HCT116 (cell line): ENCODE measurements around the gene SPATA25. TPM values are rescaled to one million over a fixed set of nuclear protein-coding genes. Genes with fewer than 3 reads are reported as not detected.

Source experiments
- ATAC-seq: fragments of 200-7000 bp; cut with Tn5 transposase; 2 replicates; pipeline ENCODE4 v1.9.1; 2020; ENCODE audit warnings: mild to moderate bottlenecking, moderate library complexity
- BruUV-seq: library from RNA; stranded (reverse); fragments of 400-500 nt; replicated peaks from 2 replicates; lab custom pipeline; 2021; lab: Mats Ljungman, UMichigan
- CTCF ChIA-PET: fragments of 300-600 bp; sonication (Branson Sonifier 250); formaldehyde crosslinking; loops from one replicate; lab custom pipeline; 2021; ENCODE audit warnings: antibody characterized with exemption; lab: Charles Lee
- POLR2A ChIA-PET: fragments of 300-600, 350-600 bp; sonication (Branson Sonifier 250); formaldehyde crosslinking; loops from one replicate; lab custom pipeline; 2021; ENCODE audit warnings: antibody characterized with exemption; lab: Charles Lee
- RAD21 ChIA-PET, 2 experiments: fragments of 300-600 bp; sonication (Branson Sonifier 250); formaldehyde crosslinking; loops; one replicate each; lab custom pipeline; 2023; ENCODE audit warnings: low total read pairs in 2 of 2; ENCODE audit not compliant: uncharacterized antibody in 2 of 2, unreplicated experiment in 2 of 2, low non-redundant PET in 1 of 2; lab: Charles Lee
- DNase-seq: peaks from one replicate; pipeline ENCODE4 v3.0.0-alpha.2; 2010; ENCODE audit warnings: low read depth, low spot score
- H2AFZ ChIP-seq: fragments of 200-600 bp; shearing (Covaris generic), sonication (generic); 2 replicates; pipeline ENCODE4 v1.6.1; 2017; ENCODE audit warnings: low read depth, mixed run types, mixed read lengths, antibody characterized with exemption, low read length; ENCODE audit not compliant: poor library complexity, severe bottlenecking
- H3K27ac ChIP-seq: 2 replicates; pipeline ENCODE4 v1.5.1; 2012; ENCODE audit warnings: low read depth, low read length
- H3K27me3 ChIP-seq: fragments of 200-600 bp; sonication (generic); 2 replicates; pipeline ENCODE4 v1.6.1; 2016; ENCODE audit warnings: mixed run types, low read length, mixed read lengths; ENCODE audit not compliant: insufficient read depth
- H3K36me3 ChIP-seq, 2 experiments: fragments of 200-500 bp in 1 of 2; fragments of 200-600 bp in 1 of 2; sonication (Bioruptor generic) in 1 of 2; sonication (generic) in 1 of 2; 2 replicates each; pipeline versions ENCODE4 v1.5.1 to v1.6.1; 2014 to 2016; ENCODE audit warnings: low read length in 2 of 2, inconsistent platforms in 1 of 2, mixed read lengths in 1 of 2, mixed run types in 1 of 2; ENCODE audit not compliant: insufficient read depth in 2 of 2, control insufficient read depth in 1 of 2
- H3K4me1 ChIP-seq, 2 experiments: fragments of 200-600 bp in 1 of 2; sonication (generic) in 1 of 2; 2 replicates each; pipeline versions ENCODE4 v1.5.1 to v1.6.1; 2012 to 2017; ENCODE audit warnings: low read length in 2 of 2, inconsistent platforms in 1 of 2, mild to moderate bottlenecking in 1 of 2, mixed read lengths in 1 of 2, mixed run types in 1 of 2, moderate library complexity in 1 of 2; ENCODE audit not compliant: insufficient read depth in 2 of 2, control insufficient read depth in 1 of 2
- H3K4me2 ChIP-seq: fragments of 200-600 bp; sonication (generic); 2 replicates; pipeline ENCODE4 v1.6.1; 2017; ENCODE audit warnings: mixed run types, low read length, mixed read lengths
- H3K4me3 ChIP-seq, 2 experiments: fragments of 200-600 bp in 1 of 2; sonication (generic) in 1 of 2; replicated peaks in 1 of 2; 2 replicates each; pipeline ENCODE4 v1.5.1; 2011 to 2016; ENCODE audit warnings: low read length in 2 of 2, control low read depth in 1 of 2, low read depth in 1 of 2, mild to moderate bottlenecking in 1 of 2, mixed read lengths in 1 of 2, mixed run types in 1 of 2
- H3K79me2 ChIP-seq: fragments of 200-600 bp; sonication (generic); 2 replicates; pipeline ENCODE4 v1.6.1; 2017; ENCODE audit warnings: mild to moderate bottlenecking, mixed run types, low read length, moderate library complexity, mixed read lengths; ENCODE audit not compliant: insufficient read depth
- H3K9ac ChIP-seq: fragments of 200-600 bp; sonication (generic); 2 replicates; pipeline ENCODE4 v1.6.1; 2016; ENCODE audit warnings: low read length, mixed read lengths
- H3K9me2 ChIP-seq: fragments of 200-600 bp; sonication (generic), shearing (Covaris generic); 2 replicates; pipeline ENCODE4 v1.6.1; 2017; ENCODE audit warnings: mixed run types, mild to moderate bottlenecking, moderate library complexity; ENCODE audit not compliant: insufficient read depth
- H3K9me3 ChIP-seq, 2 experiments: fragments of 200-500 bp in 1 of 2; fragments of 200-600 bp in 1 of 2; sonication (Bioruptor generic) in 1 of 2; sonication (generic) in 1 of 2; 2 replicates each; pipeline ENCODE4 v1.6.1; 2014 to 2017; ENCODE audit warnings: low read length in 2 of 2, mixed read lengths in 2 of 2, inconsistent platforms in 1 of 2, low read depth in 1 of 2, mild to moderate bottlenecking in 1 of 2, mixed run types in 1 of 2, moderate library complexity in 1 of 2; ENCODE audit not compliant: control insufficient read depth in 1 of 2, insufficient read depth in 1 of 2
- H4K20me1 ChIP-seq: fragments of 200-600 bp; sonication (generic), shearing (Covaris generic); 2 replicates; pipeline ENCODE4 v1.6.1; 2017; ENCODE audit warnings: mixed run types, mild to moderate bottlenecking, moderate library complexity; ENCODE audit not compliant: insufficient read depth
- CBX3 ChIP-seq: IDR thresholded peaks from 2 replicates; pipeline ENCODE4 v1.6.1; 2012; ENCODE audit warnings: low read depth
- CEBPB ChIP-seq: IDR thresholded peaks from 2 replicates; pipeline ENCODE4 v1.6.1; 2012; ENCODE audit warnings: low read depth
- EGR1 ChIP-seq: IDR thresholded peaks from 2 replicates; pipeline ENCODE4 v1.6.1; 2012; ENCODE audit warnings: low read depth
- ELF1 ChIP-seq: IDR thresholded peaks from 2 replicates; pipeline ENCODE4 v1.6.1; 2012; ENCODE audit warnings: low read depth, borderline replicate concordance
- EZH2 ChIP-seq: fragments of 200-600 bp; sonication (generic); IDR thresholded peaks from 2 replicates; pipeline ENCODE4 v1.6.1; 2017; ENCODE audit warnings: antibody characterized with exemption, mixed run types
- FOSL1 ChIP-seq: IDR thresholded peaks from 2 replicates; pipeline ENCODE4 v1.6.1; 2012; ENCODE audit warnings: low read depth
- MAX ChIP-seq: IDR thresholded peaks from 2 replicates; pipeline ENCODE4 v1.6.1; 2012
- POLR2A ChIP-seq: IDR thresholded peaks from 2 replicates; pipeline ENCODE4 v1.7.0; 2011; ENCODE audit warnings: borderline replicate concordance; ENCODE audit not compliant: insufficient read depth, insufficient read length; ENCODE audit errors: extremely low read depth
- POLR2AphosphoS5 ChIP-seq: IDR thresholded peaks from 2 replicates; pipeline ENCODE4 v1.6.1; 2011; ENCODE audit warnings: mild to moderate bottlenecking, low read depth, low read length, moderate library complexity
- RAD21 ChIP-seq: IDR thresholded peaks from 2 replicates; pipeline ENCODE4 v1.6.1; 2012; ENCODE audit warnings: low read depth, mild to moderate bottlenecking
- SIN3A ChIP-seq: IDR thresholded peaks from 2 replicates; pipeline ENCODE4 v1.6.1; 2012; ENCODE audit warnings: low read depth
- TCF7L2 ChIP-seq: IDR thresholded peaks from 2 replicates; pipeline ENCODE4 v1.7.0; 2011; ENCODE audit warnings: borderline replicate concordance, inconsistent platforms; ENCODE audit not compliant: insufficient read depth, insufficient read length; ENCODE audit errors: extremely low read depth
- YY1 ChIP-seq: IDR thresholded peaks from 2 replicates; pipeline ENCODE4 v1.6.1; 2011; ENCODE audit warnings: low read length, low read depth, moderate library complexity, mild to moderate bottlenecking; ENCODE audit not compliant: insufficient replicate concordance; ENCODE audit errors: extremely low read depth
- ZBTB33 ChIP-seq: IDR thresholded peaks from 2 replicates; pipeline ENCODE4 v1.6.1; 2011; ENCODE audit warnings: mild to moderate bottlenecking, low read length, moderate library complexity; ENCODE audit not compliant: insufficient replicate concordance; ENCODE audit errors: extremely low read depth
- ZNF274 ChIP-seq: fragments of 200-500 bp; sonication (Bioruptor generic); IDR thresholded peaks from 2 replicates; pipeline ENCODE4 v1.6.1; 2014; ENCODE audit warnings: mild to moderate bottlenecking, low read depth, low read length, inconsistent platforms
- intact Hi-C: fragments of 100-400 bp; cut with micrococcal nuclease; formaldehyde crosslinking; loops from 2 replicates; pipeline ENCODE4 v1.10.0; 2022
- total RNA-seq: library from RNA; stranded (reverse); gene quantifications from one replicate; pipeline ENCODE4 v1.2.1, GENCODE V29; 2021; ENCODE audit not compliant: unreplicated experiment

The SPATA25 gene
- total RNA-seq, 1 experiment from 2014 or later, result 0.42 TPM

DNA sequence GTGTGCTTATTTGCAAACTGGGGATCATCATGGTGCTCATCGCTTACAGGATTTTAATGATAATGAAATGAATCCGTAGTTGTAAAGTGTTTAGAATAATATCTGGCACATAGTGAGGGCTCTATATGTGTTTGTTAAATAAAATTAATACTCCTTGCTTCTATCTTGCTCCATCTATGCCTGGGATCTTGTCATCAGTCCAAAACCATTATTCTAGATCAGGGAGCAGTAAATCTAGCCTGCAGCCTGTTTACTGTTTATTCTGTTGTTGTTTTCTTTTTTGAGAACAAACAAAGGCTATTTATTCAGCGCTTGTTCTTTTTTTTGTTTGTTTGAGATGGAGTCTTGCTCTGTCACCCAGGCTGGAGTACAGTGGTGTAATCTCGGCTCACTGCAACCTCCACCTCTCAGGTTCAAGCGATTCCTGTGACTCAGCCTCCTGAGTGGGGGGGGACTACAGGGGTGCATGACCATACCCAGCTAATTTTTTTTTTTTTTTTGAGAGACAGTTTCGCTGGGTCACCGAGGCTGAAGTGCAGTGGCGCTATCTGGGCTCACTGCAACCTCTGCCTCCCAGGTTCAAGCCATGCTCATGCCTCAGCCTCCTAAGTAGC is 38.3 kb downstream of the SPATA25 start:
- no peaks in the 10 kb centered on the region for H3K79me2 ChIP-seq
- no peak overlapping the region for H3K9ac ChIP-seq
- CTCF ChIA-PET, result no interaction called here
- H3K9me2 ChIP-seq, result no peaks in the 10 kb centered on the region
- no peak for TF ChIP-seq ELF1
- TF ChIP-seq ZNF274, result no peak
- no peak for TF ChIP-seq POLR2AphosphoS5
- no peak for TF ChIP-seq ZBTB33
- no peak for TF ChIP-seq MAX
- no peak for TF ChIP-seq RAD21
- TF ChIP-seq FOSL1, result no peak
- TF ChIP-seq YY1, result no peak
- no peak for TF ChIP-seq POLR2A
- TF ChIP-seq TCF7L2, result no peak
- no peak for TF ChIP-seq CEBPB
- no peak for TF ChIP-seq SIN3A
- TF ChIP-seq CBX3, result no peak
- no peak for TF ChIP-seq EZH2
- TF ChIP-seq EGR1, result no peak
- no peak overlapping the region for H3K27ac ChIP-seq
- H4K20me1 ChIP-seq, result no peaks in the 10 kb centered on the region
- no peak overlapping the region for H3K4me2 ChIP-seq
- RAD21 ChIA-PET, result no interaction called here
- no peak overlapping the region for H3K4me3 ChIP-seq
- H3K4me1 ChIP-seq, result no peaks in the 10 kb centered on the region
- POLR2A ChIA-PET, result no interaction called here
- H3K27me3 ChIP-seq, result no peaks in the 10 kb centered on the region
- no peak overlapping the region for H2AFZ ChIP-seq
- no peak for DNase-seq
- no peaks in the 10 kb centered on the region for H3K9me3 ChIP-seq
- peaks cover 0 to 2% of the 10 kb centered on the region in 2 experiments; a peak in 2 of 4 replicates for H3K36me3 ChIP-seq
- intact Hi-C loops, result no loop called here
- BruUV-seq, result no TSS peak
- ATAC-seq, result no peak
